Suppressor macrophage treated with lipopolysaccharide for 1 hour (primary cell): ENCODE measurements around the gene NCF4.

Experiments used
- DNase-seq, 3 donors: peaks; one replicate each; pipeline ENCODE4 v3.0.0-alpha.2; 2020 to 2022

NCF4 gene

GRCh38 chr22:36923131-36923788 lies 62.5 kb downstream of the NCF4 start:
- DNase-seq: peak; percentile 42 to 47 (median 45)

GRCh38 chr22:36924151-36924698 lies 63.4 kb downstream of the NCF4 start:
- DNase-seq: no peak

DNA sequence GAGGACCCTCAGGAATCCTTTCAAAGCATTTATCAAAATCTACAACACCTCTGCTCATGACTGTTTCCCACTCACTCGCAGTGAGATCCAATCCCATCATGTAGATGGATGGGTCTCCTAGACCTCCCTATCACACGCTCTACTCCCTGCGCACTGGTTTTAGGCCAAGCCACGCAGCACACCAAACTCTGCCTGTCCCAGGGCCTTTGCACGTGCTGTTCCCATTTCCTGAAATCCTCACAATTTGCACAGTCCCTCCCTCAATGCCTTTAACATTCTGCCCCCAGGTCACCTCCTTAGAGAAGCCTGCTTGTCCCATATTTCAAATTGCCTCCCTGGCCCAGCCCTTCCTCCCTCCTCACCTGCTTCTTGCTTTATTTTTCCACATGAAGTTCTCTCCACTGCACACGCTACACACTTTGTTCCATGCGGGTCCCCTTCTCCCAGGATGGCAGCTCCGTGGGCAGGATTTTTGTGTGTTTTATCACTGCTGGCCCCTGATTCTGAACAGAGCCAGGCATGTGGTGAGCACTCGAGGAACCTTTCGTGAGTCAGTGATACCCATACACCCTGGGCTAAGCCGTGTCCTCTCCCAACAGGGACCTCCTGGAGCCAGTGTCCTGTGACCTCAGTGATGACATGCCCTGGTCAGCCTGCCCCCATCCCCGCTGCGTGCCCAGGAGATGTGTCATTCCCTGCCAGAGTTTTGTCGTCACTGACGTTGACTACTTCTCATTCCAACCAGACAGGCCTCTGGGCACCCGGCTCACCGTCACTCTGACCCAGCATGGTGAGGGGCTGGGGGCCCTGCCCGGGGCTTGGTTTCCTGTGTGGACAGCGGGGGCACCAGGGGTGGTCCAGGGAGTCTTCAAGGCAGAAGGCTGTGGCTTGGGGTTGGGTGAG lies 64.8 kb downstream of the NCF4 start:
- DNase-seq: no peak

DNA sequence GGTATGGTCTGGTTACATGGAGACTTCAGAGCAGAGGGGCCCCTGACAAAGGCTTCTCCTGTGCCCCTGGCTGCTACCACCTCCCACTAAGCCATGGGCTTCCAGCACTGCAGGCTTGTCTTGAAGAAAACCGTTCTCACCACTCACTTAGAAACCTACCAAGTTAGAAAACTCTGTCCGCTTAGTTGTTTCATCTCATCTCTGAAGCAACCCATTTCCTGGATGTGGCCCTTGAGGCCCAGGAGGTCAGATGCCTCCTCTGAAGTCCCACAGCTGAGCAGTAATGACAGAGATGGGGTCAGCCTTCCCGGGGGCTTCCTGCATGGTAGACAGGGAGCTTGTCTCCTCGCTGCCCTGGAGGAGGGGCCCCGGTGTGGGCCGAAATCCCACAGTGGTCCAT lies 65.5 kb downstream of the NCF4 start:
- DNase-seq: no peak

DNA sequence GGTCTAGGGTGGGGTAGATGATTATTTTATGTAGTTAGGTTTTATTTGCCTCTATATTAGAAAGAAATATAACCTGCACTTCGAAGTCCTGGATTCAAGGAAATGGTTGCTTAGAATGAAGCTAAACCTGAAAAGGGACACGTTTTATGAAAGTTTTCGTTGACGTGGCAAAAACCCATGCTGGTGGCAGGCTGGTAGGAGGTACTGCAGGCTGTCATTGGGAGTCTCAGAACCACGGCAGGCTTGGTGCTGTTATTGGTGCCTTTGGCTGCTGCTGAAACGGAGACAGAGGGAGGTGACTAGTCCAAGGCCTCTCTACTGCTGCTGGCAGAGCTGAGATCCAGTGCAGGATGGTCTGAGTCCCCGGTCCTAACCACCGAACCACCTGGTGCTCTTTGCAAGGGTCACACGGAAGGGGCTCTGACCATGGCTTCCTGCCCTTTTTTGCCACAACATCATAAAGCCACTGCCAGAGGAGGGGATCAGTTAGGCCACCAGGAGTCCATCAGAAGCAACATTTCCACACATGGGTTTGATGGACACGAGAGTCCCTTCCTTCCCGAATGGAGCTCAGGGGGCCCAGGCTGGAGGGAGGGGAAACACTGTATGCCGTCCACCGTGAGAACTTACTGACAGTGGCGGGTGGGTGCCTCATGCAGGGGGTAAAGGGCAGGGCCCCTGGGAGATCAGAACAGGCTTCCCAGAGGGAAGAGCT lies 66.1 kb downstream of the NCF4 start:
- no peak for DNase-seq
